ENCODE results near the gene SMAD7. TPM values are rescaled to one million over a fixed set of nuclear protein-coding genes. Genes with fewer than 3 reads are reported as not detected.

The SMAD7 gene
- total and polyA plus RNA-seq, 8 donors = 4.2 to 22.4 (median 6.8) TPM

- Histone ChIP-seq H3K9me3 (no peaks in the 10 kb centered on the region), H3K27me3 (no peaks in the 10 kb centered on the region), H3K27ac (no peak overlapping the region), H3K4me1 (no peaks in the 10 kb centered on the region), H3K4me3 (no peak overlapping the region), H3K36me3 (no peaks in the 10 kb centered on the region)
- WGBS, 2 donors = 89 to 93% methylated on average over 20 of the region's 20 CpGs
- no peak for DNase-seq
- no peak for ATAC-seq
- intact Hi-C loops (cut with DNase I) = no loop called here
- no peak for TF ChIP-seq CTCF (IDR thresholded peaks at IDR 0.05)
- no peak for FAIRE-seq
Measured at GRCh38 chr18:48986851-48987761, 36.3 kb upstream of the SMAD7 start.

- DNase-seq (no peak), ATAC-seq (no peak), FAIRE-seq (no peak)
- Histone ChIP-seq H3K9me3 (no peaks in the 10 kb centered on the region), H3K36me3 (no peaks in the 10 kb centered on the region), H3K4me1 (no peaks in the 10 kb centered on the region), H3K27ac (no peak overlapping the region), H3K27me3 (no peaks in the 10 kb centered on the region), H3K4me3 (no peak overlapping the region)
- no peak for TF ChIP-seq CTCF (IDR thresholded peaks at IDR 0.05)
- 87 to 92% methylated on average over 3 of the region's 3 CpGs for WGBS, 2 donors
- intact Hi-C loops (cut with DNase I) = no loop called here
Measured at GRCh38 chr18:48985161-48985560, 34.4 kb upstream of the SMAD7 start.

- H3K4me3 ChIP-seq = no peak overlapping the region
- no peaks in the 10 kb centered on the region for H3K4me1 ChIP-seq
- DNase-seq (peak in 1 of 6 donors; percentile 71), FAIRE-seq (no peak), ATAC-seq (no peak)
- no peak for TF ChIP-seq CTCF (IDR thresholded peaks at IDR 0.05)
- WGBS, 2 donors = 84 to 88% methylated on average over 8 of the region's 8 CpGs
- H3K36me3 ChIP-seq = no peaks in the 10 kb centered on the region
- H3K27me3 ChIP-seq = no peaks in the 10 kb centered on the region
- intact Hi-C loops (cut with DNase I) = no loop called here
- H3K9me3 ChIP-seq = no peaks in the 10 kb centered on the region
- no peak overlapping the region for H3K27ac ChIP-seq
Measured at GRCh38 chr18:48983793-48984437, 33.1 kb upstream of the SMAD7 start.

- no peak for DNase-seq
- no peak for FAIRE-seq
- Histone ChIP-seq H3K4me1 (no peaks in the 10 kb centered on the region), H3K27me3 (no peaks in the 10 kb centered on the region), H3K9me3 (no peaks in the 10 kb centered on the region), H3K27ac (no peak overlapping the region), H3K36me3 (no peaks in the 10 kb centered on the region), H3K4me3 (no peak overlapping the region)
- no peak for TF ChIP-seq CTCF (IDR thresholded peaks at IDR 0.05)
- intact Hi-C loops (cut with DNase I) = no loop called here
- WGBS, 2 donors = 64 to 73% methylated on average over 7 of the region's 7 CpGs
- ATAC-seq = peak in 1 of 4 donors; percentile 41
Measured at GRCh38 chr18:48982266-48982665, 31.5 kb upstream of the SMAD7 start.
